SK-N-MC (cell line): Measurements from ENCODE around the gene EMD.

Experiments
- EZH2 ChIP-seq: fragments of 200-600 bp; sonication (generic); IDR thresholded peaks from one replicate; pipeline ENCODE4 v1.6.1; 2017; ENCODE audit warnings: antibody characterized with exemption
- FOXP2 ChIP-seq: optimal IDR thresholded peaks from 2 replicates; pipeline ENCODE3; 2011; ENCODE audit warnings: mild to moderate bottlenecking, moderate library complexity; ENCODE audit not compliant: insufficient read depth; ENCODE audit errors: extremely low read length, control extremely low read depth
- POLR2AphosphoS5 ChIP-seq: IDR thresholded peaks from 2 replicates; pipeline ENCODE4 v1.6.1; 2012; ENCODE audit warnings: mild to moderate bottlenecking, low read depth, low read length, borderline replicate concordance

- TF ChIP-seq POLR2AphosphoS5 (no peak), EZH2 (no peak), FOXP2 (no peak)
Observed at GRCh38 chrX:154381271-154381670, 2.2 kb downstream of the EMD start.
